ENCODE results near the gene PITX2.

PITX2 gene

GRCh38 chr4:110624398-110624780, 1.5 kb upstream of the PITX2 start:
- Histone ChIP-seq H2AFZ (ENCODE audit: low read length) (no peak overlapping the region), H3K79me2 (ENCODE audit: insufficient read depth, low read length) (no peaks in the 10 kb centered on the region), H3K27ac (ENCODE audit: low read depth, low read length, poor library complexity, severe bottlenecking) (no peak overlapping the region), H3K4me3 (ENCODE audit: low read depth, low read length, poor library complexity, severe bottlenecking) (no peak overlapping the region), H3K4me2 (ENCODE audit: low read length) (no peak overlapping the region), H3K9me3 (ENCODE audit: low read length) (no peaks in the 10 kb centered on the region), H3K9me2 (ENCODE audit: low read depth, low read length) (no peaks in the 10 kb centered on the region), H3K36me3 (ENCODE audit: insufficient read depth, low read length) (no peaks in the 10 kb centered on the region), H3K9ac (ENCODE audit: low read length) (no peak overlapping the region), H3F3A (ENCODE audit: insufficient read depth, low read length) (no peaks in the 10 kb centered on the region), H3K27me3 (ENCODE audit: insufficient read depth, low read length) (0 out of 2 replicates have a peak, but pooled peaks cover 8% of the 10 kb centered on the region), H3K4me1 (ENCODE audit: insufficient read depth, low read length, severe bottlenecking) (no peaks in the 10 kb centered on the region), H4K20me1 (ENCODE audit: insufficient read depth, low read length) (no peaks in the 10 kb centered on the region)
- TF ChIP-seq EZH2 (IDR thresholded peaks at IDR 0.05; ENCODE audit: borderline replicate concordance, low read length) (no peak), CTCF (IDR thresholded peaks at IDR 0.05; ENCODE audit: low read length) (no peak)

- H3K9ac ChIP-seq (ENCODE audit: low read length): no peak overlapping the region
- no peaks in the 10 kb centered on the region for H3K9me3 ChIP-seq (ENCODE audit: low read length)
- no peak overlapping the region for H3K4me2 ChIP-seq (ENCODE audit: low read length)
- no peaks in the 10 kb centered on the region for H3K36me3 ChIP-seq (ENCODE audit: insufficient read depth, low read length)
- H3K9me2 ChIP-seq (ENCODE audit: low read depth, low read length): no peaks in the 10 kb centered on the region
- H3K4me3 ChIP-seq (ENCODE audit: low read depth, low read length, poor library complexity, severe bottlenecking): no peak overlapping the region
- 0 out of 2 replicates have a peak, but pooled peaks cover 8% of the 10 kb centered on the region for H3K27me3 ChIP-seq (ENCODE audit: insufficient read depth, low read length)
- no peaks in the 10 kb centered on the region for H4K20me1 ChIP-seq (ENCODE audit: insufficient read depth, low read length)
- H3K27ac ChIP-seq (ENCODE audit: low read depth, low read length, poor library complexity, severe bottlenecking): no peak overlapping the region
- H2AFZ ChIP-seq (ENCODE audit: low read length): no peak overlapping the region
- no peaks in the 10 kb centered on the region for H3F3A ChIP-seq (ENCODE audit: insufficient read depth, low read length)
- TF ChIP-seq EZH2 (IDR thresholded peaks at IDR 0.05; ENCODE audit: borderline replicate concordance, low read length): no peak
- TF ChIP-seq CTCF (IDR thresholded peaks at IDR 0.05; ENCODE audit: low read length): no peak
- H3K79me2 ChIP-seq (ENCODE audit: insufficient read depth, low read length): no peaks in the 10 kb centered on the region
- no peaks in the 10 kb centered on the region for H3K4me1 ChIP-seq (ENCODE audit: insufficient read depth, low read length, severe bottlenecking)
Measured at GRCh38 chr4:110623718-110624397, 981 bp upstream of the PITX2 start.

- Histone ChIP-seq H3K4me3 (ENCODE audit: low read depth, low read length, poor library complexity, severe bottlenecking) (no peak overlapping the region), H3K36me3 (ENCODE audit: insufficient read depth, low read length) (no peaks in the 10 kb centered on the region)
Measured at GRCh38 chr4:110621839-110622751, 782 bp downstream of the PITX2 start.

More at GRCh38 chr4:110621839-110622751, 782 bp downstream of the PITX2 start:
- Histone ChIP-seq H3K4me1 (ENCODE audit: insufficient read depth, low read length, severe bottlenecking) (no peaks in the 10 kb centered on the region), H3F3A (ENCODE audit: insufficient read depth, low read length) (no peaks in the 10 kb centered on the region), H3K4me2 (ENCODE audit: low read length) (no peak overlapping the region), H3K79me2 (ENCODE audit: insufficient read depth, low read length) (no peaks in the 10 kb centered on the region), H3K9me2 (ENCODE audit: low read depth, low read length) (no peaks in the 10 kb centered on the region), H4K20me1 (ENCODE audit: insufficient read depth, low read length) (no peaks in the 10 kb centered on the region), H3K27me3 (ENCODE audit: insufficient read depth, low read length) (no peaks in the 10 kb centered on the region), H3K9me3 (ENCODE audit: low read length) (no peaks in the 10 kb centered on the region), H2AFZ (ENCODE audit: low read length) (no peak overlapping the region), H3K27ac (ENCODE audit: low read depth, low read length, poor library complexity, severe bottlenecking) (no peak overlapping the region), H3K9ac (ENCODE audit: low read length) (no peak overlapping the region)
- no peak for TF ChIP-seq CTCF (IDR thresholded peaks at IDR 0.05; ENCODE audit: low read length)
- TF ChIP-seq EZH2 (IDR thresholded peaks at IDR 0.05; ENCODE audit: borderline replicate concordance, low read length): no peak

Data from OCI-LY1 (cell line).